Neural cell (in vitro differentiated cells): ENCODE data around the gene TOR4A. TPM values are rescaled to one million over a fixed set of nuclear protein-coding genes. Genes with fewer than 3 reads are reported as not detected.

Experiments
- H2AFZ ChIP-seq: fragments of 200-600, 300-800 bp; sonication (generic), shearing (Covaris generic); 2 replicates; pipeline ENCODE4 v1.6.0; 2014; ENCODE audit warnings: low read depth, mild to moderate bottlenecking, antibody characterized with exemption, low read length, moderate library complexity
- H3F3A ChIP-seq: fragments of 200-600 bp; shearing (Covaris generic); 2 replicates; pipeline ENCODE4 v1.6.1; 2016; ENCODE audit warnings: mild to moderate bottlenecking, moderate library complexity, mixed read lengths, antibody characterized with exemption, low read length; ENCODE audit not compliant: insufficient read depth, poor library complexity, severe bottlenecking
- H3K27ac ChIP-seq: fragments of 200-600, 300-800 bp; sonication (generic), shearing (Covaris generic); 2 replicates; pipeline ENCODE4 v1.5.1; 2014; ENCODE audit warnings: mild to moderate bottlenecking, low read length, moderate library complexity
- H3K27me3 ChIP-seq: fragments of 300-800, 200-600 bp; sonication (generic), shearing (Covaris generic); 2 replicates; pipeline ENCODE4 v1.6.0; 2014; ENCODE audit warnings: mild to moderate bottlenecking, low read depth, low read length, moderate library complexity; ENCODE audit not compliant: insufficient read depth
- H3K36me3 ChIP-seq: fragments of 300-800, 200-600 bp; sonication (generic), shearing (Covaris generic); 2 replicates; pipeline ENCODE4 v1.5.1; 2014; ENCODE audit warnings: mild to moderate bottlenecking, antibody characterized with exemption, low read length, moderate library complexity; ENCODE audit not compliant: insufficient read depth
- H3K4me2 ChIP-seq: fragments of 300-800, 200-600 bp; sonication (generic), shearing (Covaris generic); 2 replicates; pipeline ENCODE4 v1.6.0; 2014; ENCODE audit warnings: mild to moderate bottlenecking, low read length
- H3K4me3 ChIP-seq: fragments of 300-800, 200-600 bp; sonication (generic), shearing (Covaris generic); 2 replicates; pipeline ENCODE4 v1.5.1; 2014; ENCODE audit warnings: mild to moderate bottlenecking, low read length, moderate library complexity
- H3K79me2 ChIP-seq: fragments of 200-600 bp; shearing (Covaris generic); replicated peaks from 2 replicates; pipeline ENCODE4 v1.6.0; 2014; ENCODE audit warnings: mild to moderate bottlenecking, low read length, moderate library complexity; ENCODE audit not compliant: insufficient read depth
- H3K9ac ChIP-seq: fragments of 300-800, 200-600 bp; sonication (generic), shearing (Covaris generic); 2 replicates; pipeline ENCODE4 v1.6.1; 2016; ENCODE audit warnings: mild to moderate bottlenecking, low read length, mixed read lengths
- H3K9me2 ChIP-seq: fragments of 200-600 bp; shearing (Covaris generic); 2 replicates; pipeline ENCODE4 v1.6.1; 2016; ENCODE audit warnings: mild to moderate bottlenecking, low read length, mixed read lengths; ENCODE audit not compliant: insufficient read depth
- H3K9me3 ChIP-seq: fragments of 200-600, 300-800 bp; sonication (generic), shearing (Covaris generic); 2 replicates; pipeline ENCODE4 v1.6.1; 2016; ENCODE audit warnings: mild to moderate bottlenecking, mixed run types, low read length, moderate library complexity, mixed read lengths
- H4K20me1 ChIP-seq: fragments of 200-600 bp; shearing (Covaris generic); 2 replicates; pipeline ENCODE4 v1.6.1; 2016; ENCODE audit warnings: mild to moderate bottlenecking, mixed run types; ENCODE audit not compliant: insufficient read depth
- EP300 ChIP-seq: fragments of 450-650 bp; conservative IDR thresholded peaks from 2 replicates; pipeline ENCODE4 v1.6.1; 2014; ENCODE audit warnings: antibody characterized with exemption, mild to moderate bottlenecking, moderate library complexity; ENCODE audit not compliant: poor library complexity, severe bottlenecking
- EZH2 ChIP-seq: fragments of 200-600, 300-800 bp; shearing (Covaris generic), sonication (generic); IDR thresholded peaks from 2 replicates; pipeline ENCODE4 v1.6.1; 2014; ENCODE audit warnings: antibody characterized with exemption, low read length, borderline replicate concordance, mild to moderate bottlenecking; ENCODE audit not compliant: insufficient read depth, poor library complexity, severe bottlenecking
- MXI1 ChIP-seq: fragments of 450-650 bp; conservative IDR thresholded peaks from 2 replicates; pipeline ENCODE4 v1.6.1; 2014; ENCODE audit warnings: antibody characterized with exemption, mild to moderate bottlenecking; ENCODE audit not compliant: poor library complexity, severe bottlenecking
- POLR2AphosphoS5 ChIP-seq: IDR thresholded peaks from 2 replicates; pipeline ENCODE4 v1.6.1; 2012
- RAD21 ChIP-seq: fragments of 450-650 bp; conservative IDR thresholded peaks from 2 replicates; pipeline ENCODE4 v1.6.1; 2014; ENCODE audit warnings: antibody characterized with exemption, mild to moderate bottlenecking, moderate library complexity
- SMC3 ChIP-seq: fragments of 450-650 bp; conservative IDR thresholded peaks from 2 replicates; pipeline ENCODE4 v1.6.1; 2014; ENCODE audit warnings: antibody characterized with exemption, mild to moderate bottlenecking, moderate library complexity; ENCODE audit not compliant: poor library complexity
- TAF1 ChIP-seq: IDR thresholded peaks from 2 replicates; pipeline ENCODE4 v1.6.1; 2012; ENCODE audit warnings: low read depth
- polyA plus RNA-seq: library from polyadenylated mRNA; depleted of rRNA; stranded (reverse); fragments of >200 nt; gene quantifications from 2 replicates; pipeline ENCODE4 v1.2.3, GENCODE V29; 2014
- TF ChIP-seq, protein P1 (sequence below): IDR thresholded peaks from 2 replicates; pipeline ENCODE4 v1.6.1; 2012; ENCODE audit warnings: borderline replicate concordance
- TF ChIP-seq, protein P2 (sequence below): fragments of 450-650 bp; IDR thresholded peaks from 2 replicates; pipeline ENCODE4 v1.5.1; 2014; ENCODE audit warnings: antibody characterized with exemption, mild to moderate bottlenecking, moderate library complexity; ENCODE audit not compliant: poor library complexity, severe bottlenecking

Gene TOR4A
- polyA plus RNA-seq, 1 donor from 2014 or later: 0.50 TPM

DNA sequence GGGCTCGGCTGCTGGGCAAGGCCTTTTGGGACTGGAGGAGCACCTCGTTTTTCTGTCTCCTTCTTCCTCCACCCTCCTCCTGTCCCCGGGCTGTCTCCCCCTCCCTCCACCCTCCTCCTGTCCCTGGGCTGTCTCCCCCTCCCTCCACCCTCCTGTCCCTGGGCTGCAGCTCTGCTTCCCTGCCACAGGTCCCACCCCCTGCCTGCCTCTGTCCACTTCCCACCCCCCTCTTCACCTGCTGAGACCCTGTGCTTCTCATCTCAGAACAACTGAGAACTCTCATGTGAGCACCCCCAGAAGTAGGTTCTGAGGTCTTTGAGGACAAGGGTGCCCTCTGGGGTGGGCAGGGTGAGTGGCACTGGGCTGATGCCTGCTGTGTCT, 5.8 kb upstream of the TOR4A start:
- Histone ChIP-seq H3K27me3 (no peaks in the 10 kb centered on the region), H3F3A (no peaks in the 10 kb centered on the region), H3K9me3 (no peaks in the 10 kb centered on the region), H3K4me3 (no peak overlapping the region), H4K20me1 (no peaks in the 10 kb centered on the region), H3K27ac (no peak overlapping the region), H3K9me2 (no peaks in the 10 kb centered on the region), H3K4me2 (no peak overlapping the region), H3K9ac (no peak overlapping the region), H2AFZ (no peak overlapping the region), H3K79me2 (no peaks in the 10 kb centered on the region), H3K36me3 (peaks cover 7% of the 10 kb centered on the region)
- TF ChIP-seq SMC3 (no peak), MXI1 (no peak), RAD21 (no peak), TAF1 (no peak), EP300 (no peak), EZH2 (no peak), POLR2AphosphoS5 (no peak)
- TF ChIP-seq, protein P1, sequence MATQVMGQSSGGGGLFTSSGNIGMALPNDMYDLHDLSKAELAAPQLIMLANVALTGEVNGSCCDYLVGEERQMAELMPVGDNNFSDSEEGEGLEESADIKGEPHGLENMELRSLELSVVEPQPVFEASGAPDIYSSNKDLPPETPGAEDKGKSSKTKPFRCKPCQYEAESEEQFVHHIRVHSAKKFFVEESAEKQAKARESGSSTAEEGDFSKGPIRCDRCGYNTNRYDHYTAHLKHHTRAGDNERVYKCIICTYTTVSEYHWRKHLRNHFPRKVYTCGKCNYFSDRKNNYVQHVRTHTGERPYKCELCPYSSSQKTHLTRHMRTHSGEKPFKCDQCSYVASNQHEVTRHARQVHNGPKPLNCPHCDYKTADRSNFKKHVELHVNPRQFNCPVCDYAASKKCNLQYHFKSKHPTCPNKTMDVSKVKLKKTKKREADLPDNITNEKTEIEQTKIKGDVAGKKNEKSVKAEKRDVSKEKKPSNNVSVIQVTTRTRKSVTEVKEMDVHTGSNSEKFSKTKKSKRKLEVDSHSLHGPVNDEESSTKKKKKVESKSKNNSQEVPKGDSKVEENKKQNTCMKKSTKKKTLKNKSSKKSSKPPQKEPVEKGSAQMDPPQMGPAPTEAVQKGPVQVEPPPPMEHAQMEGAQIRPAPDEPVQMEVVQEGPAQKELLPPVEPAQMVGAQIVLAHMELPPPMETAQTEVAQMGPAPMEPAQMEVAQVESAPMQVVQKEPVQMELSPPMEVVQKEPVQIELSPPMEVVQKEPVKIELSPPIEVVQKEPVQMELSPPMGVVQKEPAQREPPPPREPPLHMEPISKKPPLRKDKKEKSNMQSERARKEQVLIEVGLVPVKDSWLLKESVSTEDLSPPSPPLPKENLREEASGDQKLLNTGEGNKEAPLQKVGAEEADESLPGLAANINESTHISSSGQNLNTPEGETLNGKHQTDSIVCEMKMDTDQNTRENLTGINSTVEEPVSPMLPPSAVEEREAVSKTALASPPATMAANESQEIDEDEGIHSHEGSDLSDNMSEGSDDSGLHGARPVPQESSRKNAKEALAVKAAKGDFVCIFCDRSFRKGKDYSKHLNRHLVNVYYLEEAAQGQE: no peak
- TF ChIP-seq, protein P2, sequence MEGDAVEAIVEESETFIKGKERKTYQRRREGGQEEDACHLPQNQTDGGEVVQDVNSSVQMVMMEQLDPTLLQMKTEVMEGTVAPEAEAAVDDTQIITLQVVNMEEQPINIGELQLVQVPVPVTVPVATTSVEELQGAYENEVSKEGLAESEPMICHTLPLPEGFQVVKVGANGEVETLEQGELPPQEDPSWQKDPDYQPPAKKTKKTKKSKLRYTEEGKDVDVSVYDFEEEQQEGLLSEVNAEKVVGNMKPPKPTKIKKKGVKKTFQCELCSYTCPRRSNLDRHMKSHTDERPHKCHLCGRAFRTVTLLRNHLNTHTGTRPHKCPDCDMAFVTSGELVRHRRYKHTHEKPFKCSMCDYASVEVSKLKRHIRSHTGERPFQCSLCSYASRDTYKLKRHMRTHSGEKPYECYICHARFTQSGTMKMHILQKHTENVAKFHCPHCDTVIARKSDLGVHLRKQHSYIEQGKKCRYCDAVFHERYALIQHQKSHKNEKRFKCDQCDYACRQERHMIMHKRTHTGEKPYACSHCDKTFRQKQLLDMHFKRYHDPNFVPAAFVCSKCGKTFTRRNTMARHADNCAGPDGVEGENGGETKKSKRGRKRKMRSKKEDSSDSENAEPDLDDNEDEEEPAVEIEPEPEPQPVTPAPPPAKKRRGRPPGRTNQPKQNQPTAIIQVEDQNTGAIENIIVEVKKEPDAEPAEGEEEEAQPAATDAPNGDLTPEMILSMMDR: no peak

DNA sequence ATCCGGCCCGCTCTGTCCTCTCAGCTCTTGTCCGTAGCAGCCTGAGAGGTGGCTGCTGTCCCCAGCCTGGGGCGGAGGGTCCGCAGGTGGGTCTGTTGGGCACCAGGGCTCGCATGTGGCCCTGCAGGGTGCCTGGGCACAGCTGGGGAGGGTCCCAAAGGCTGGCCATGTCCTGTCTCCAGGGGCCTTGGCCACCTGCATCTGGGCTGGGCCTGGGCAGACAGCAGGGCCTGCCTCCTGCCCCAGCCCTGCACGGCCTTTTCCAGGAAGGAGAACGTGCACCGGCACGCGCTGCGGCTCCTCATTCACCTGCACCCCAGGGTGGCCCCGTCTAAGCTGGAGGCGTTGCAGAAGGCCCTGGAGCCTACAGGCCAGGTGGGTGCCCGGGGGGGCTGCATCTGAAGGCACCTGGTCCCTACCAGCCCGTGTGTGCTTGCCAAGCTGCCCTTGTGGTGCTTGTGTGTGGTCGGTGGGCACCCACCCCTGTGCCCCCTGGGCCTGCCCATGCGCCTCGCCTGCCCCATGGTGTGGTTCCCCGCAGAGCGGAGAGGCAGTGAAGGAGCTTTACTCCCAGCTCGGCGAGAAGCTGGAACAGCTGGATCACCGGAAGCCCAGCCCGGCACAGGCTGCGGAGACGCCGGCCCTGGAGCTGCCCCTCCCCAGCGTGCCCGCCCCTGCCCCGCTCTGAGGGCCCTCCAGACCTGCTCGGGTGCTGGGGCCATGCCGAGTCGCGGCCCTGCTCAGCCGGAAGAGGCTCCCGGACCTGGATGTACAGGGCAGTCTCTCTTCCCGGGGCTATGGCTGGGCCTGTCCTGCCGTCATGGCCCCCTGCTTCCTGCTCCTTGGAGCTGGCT, 5.1 kb upstream of the TOR4A start:
- Histone ChIP-seq H3K9ac (no peak overlapping the region), H3F3A (no peaks in the 10 kb centered on the region), H2AFZ (no peak overlapping the region), H3K36me3 (peaks cover 7% of the 10 kb centered on the region), H3K9me2 (no peaks in the 10 kb centered on the region), H4K20me1 (no peaks in the 10 kb centered on the region), H3K27ac (no peak overlapping the region), H3K9me3 (no peaks in the 10 kb centered on the region), H3K27me3 (no peaks in the 10 kb centered on the region), H3K79me2 (no peaks in the 10 kb centered on the region), H3K4me3 (no peak overlapping the region), H3K4me2 (no peak overlapping the region)
- TF ChIP-seq TAF1 (no peak), SMC3 (no peak), EP300 (no peak), MXI1 (no peak), POLR2AphosphoS5 (no peak), RAD21 (no peak)
- TF ChIP-seq, protein P2: no peak
